ENCODE data around the gene NUDT2. TPM values are rescaled to one million over a fixed set of nuclear protein-coding genes. Genes with fewer than 3 reads are reported as not detected.
"Not testable (repeated sequence)": the region's sequence is repeated elsewhere in the genome, so short reads cannot be mapped to it uniquely, and the experiment has no call there.

NUDT2 gene
- total RNA-seq, 1 donor from 2014 or later, result 12.8 TPM

GRCh38 chr9:34334916-34335315 lies 5.5 kb downstream of the NUDT2 start:
- H2AFZ ChIP-seq (ENCODE audit: low read depth, low read length), result no peak overlapping the region
- H3K27ac ChIP-seq (ENCODE audit: low read depth, low read length), result no peak overlapping the region
- TF ChIP-seq EZH2 (IDR thresholded peaks at IDR 0.05; ENCODE audit: insufficient read depth, low read length), result no peak
- TF ChIP-seq, protein P1, sequence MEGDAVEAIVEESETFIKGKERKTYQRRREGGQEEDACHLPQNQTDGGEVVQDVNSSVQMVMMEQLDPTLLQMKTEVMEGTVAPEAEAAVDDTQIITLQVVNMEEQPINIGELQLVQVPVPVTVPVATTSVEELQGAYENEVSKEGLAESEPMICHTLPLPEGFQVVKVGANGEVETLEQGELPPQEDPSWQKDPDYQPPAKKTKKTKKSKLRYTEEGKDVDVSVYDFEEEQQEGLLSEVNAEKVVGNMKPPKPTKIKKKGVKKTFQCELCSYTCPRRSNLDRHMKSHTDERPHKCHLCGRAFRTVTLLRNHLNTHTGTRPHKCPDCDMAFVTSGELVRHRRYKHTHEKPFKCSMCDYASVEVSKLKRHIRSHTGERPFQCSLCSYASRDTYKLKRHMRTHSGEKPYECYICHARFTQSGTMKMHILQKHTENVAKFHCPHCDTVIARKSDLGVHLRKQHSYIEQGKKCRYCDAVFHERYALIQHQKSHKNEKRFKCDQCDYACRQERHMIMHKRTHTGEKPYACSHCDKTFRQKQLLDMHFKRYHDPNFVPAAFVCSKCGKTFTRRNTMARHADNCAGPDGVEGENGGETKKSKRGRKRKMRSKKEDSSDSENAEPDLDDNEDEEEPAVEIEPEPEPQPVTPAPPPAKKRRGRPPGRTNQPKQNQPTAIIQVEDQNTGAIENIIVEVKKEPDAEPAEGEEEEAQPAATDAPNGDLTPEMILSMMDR (IDR thresholded peaks at IDR 0.05; ENCODE audit: insufficient read depth, low read depth, low read length), result no peak
- no peaks in the 10 kb centered on the region for H3K27me3 ChIP-seq (ENCODE audit: insufficient read depth, low read length)
- Mint-ChIP-seq H3K4me3 (ENCODE audit: unreplicated experiment) (no peak overlapping the region), H3K27me3 (ENCODE audit: low read depth, unreplicated experiment) (no peaks in the 10 kb centered on the region), H3K27ac (ENCODE audit: unreplicated experiment) (no peak overlapping the region), H3K36me3 (ENCODE audit: low read depth, unreplicated experiment) (peaks cover 11% of the 10 kb centered on the region), H3K4me1 (ENCODE audit: low read depth, unreplicated experiment) (peaks cover 16% of the 10 kb centered on the region), H3K9me3 (ENCODE audit: unreplicated experiment) (no peaks in the 10 kb centered on the region)
- no peaks in the 10 kb centered on the region for H3K4me1 ChIP-seq (ENCODE audit: insufficient read depth, low read length)
- peaks cover 44% of the 10 kb centered on the region for H3K79me2 ChIP-seq (ENCODE audit: insufficient read depth, low read length)
- H4K20me1 ChIP-seq (ENCODE audit: insufficient read depth, low read length), result peaks cover 53% of the 10 kb centered on the region
- no peaks in the 10 kb centered on the region for H3K9me3 ChIP-seq (ENCODE audit: insufficient read depth, low read depth, low read length)
- peaks cover 6% of the 10 kb centered on the region for H3K36me3 ChIP-seq (ENCODE audit: insufficient read depth, low read length)
- no peak overlapping the region for H3K4me2 ChIP-seq (ENCODE audit: low read length)
- H3K9ac ChIP-seq (ENCODE audit: low read length), result no peak overlapping the region
- DNase-seq (ENCODE audit: low read depth), result no peak
- FAIRE-seq, result no peak
- no peak overlapping the region for H3K4me3 ChIP-seq (ENCODE audit: insufficient read depth, low read depth, low read length)

DNA sequence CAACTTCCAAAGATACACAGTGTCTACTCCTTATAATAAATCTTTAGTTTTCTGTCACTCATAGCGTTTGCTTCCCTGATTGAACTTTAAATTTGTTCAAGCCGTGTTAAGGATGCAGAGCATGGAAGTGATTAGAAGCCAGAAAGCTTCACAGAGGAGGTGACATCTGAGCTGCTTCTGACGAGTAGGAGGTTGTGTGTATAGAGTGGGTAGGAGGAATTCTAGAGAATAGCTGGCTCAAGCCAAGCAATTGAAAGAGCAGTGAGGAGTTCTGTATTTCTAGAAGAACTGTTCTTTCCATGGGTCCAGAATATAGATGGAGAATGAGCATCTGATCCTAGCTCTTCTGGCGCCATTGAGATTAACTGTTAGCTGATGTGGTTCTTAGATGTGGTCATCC lies 6.0 kb downstream of the NUDT2 start:
- H3K27ac Mint-ChIP-seq (ENCODE audit: unreplicated experiment), result no peak overlapping the region
- peaks cover 14% of the 10 kb centered on the region for H3K36me3 Mint-ChIP-seq (ENCODE audit: low read depth, unreplicated experiment)
- peaks cover 6% of the 10 kb centered on the region for H3K36me3 ChIP-seq (ENCODE audit: insufficient read depth, low read length)
- H3K27ac ChIP-seq (ENCODE audit: low read depth, low read length), result no peak overlapping the region
- H3K4me3 Mint-ChIP-seq (ENCODE audit: unreplicated experiment), result no peak overlapping the region
- DNase-seq (ENCODE audit: low read depth) (no peak), FAIRE-seq (no peak)
- no peak for TF ChIP-seq EZH2 (IDR thresholded peaks at IDR 0.05; ENCODE audit: insufficient read depth, low read length)
- TF ChIP-seq, protein P1 (IDR thresholded peaks at IDR 0.05; ENCODE audit: insufficient read depth, low read depth, low read length), result no peak
- peaks cover 39% of the 10 kb centered on the region for H3K79me2 ChIP-seq (ENCODE audit: insufficient read depth, low read length)
- peaks cover 1% of the 10 kb centered on the region for H3K9me3 Mint-ChIP-seq (ENCODE audit: unreplicated experiment)
- no peak overlapping the region for H2AFZ ChIP-seq (ENCODE audit: low read depth, low read length)
- H3K27me3 ChIP-seq (ENCODE audit: insufficient read depth, low read length), result no peaks in the 10 kb centered on the region
- H3K9ac ChIP-seq (ENCODE audit: low read length), result no peak overlapping the region
- no peak overlapping the region for H3K4me3 ChIP-seq (ENCODE audit: insufficient read depth, low read depth, low read length)
- peaks cover 53% of the 10 kb centered on the region for H4K20me1 ChIP-seq (ENCODE audit: insufficient read depth, low read length)
- H3K27me3 Mint-ChIP-seq (ENCODE audit: low read depth, unreplicated experiment), result no peaks in the 10 kb centered on the region
- peaks cover 16% of the 10 kb centered on the region for H3K4me1 Mint-ChIP-seq (ENCODE audit: low read depth, unreplicated experiment)
- no peaks in the 10 kb centered on the region for H3K4me1 ChIP-seq (ENCODE audit: insufficient read depth, low read length)
- H3K9me3 ChIP-seq (ENCODE audit: insufficient read depth, low read depth, low read length), result no peaks in the 10 kb centered on the region
- H3K4me2 ChIP-seq (ENCODE audit: low read length), result no peak overlapping the region

GRCh38 chr9:34337403-34337802 lies 8.0 kb downstream of the NUDT2 start:
- Histone ChIP-seq H3K27ac (ENCODE audit: low read depth, low read length) (no peak overlapping the region), H4K20me1 (ENCODE audit: insufficient read depth, low read length) (peaks cover 48% of the 10 kb centered on the region), H3K36me3 (ENCODE audit: insufficient read depth, low read length) (peaks cover 14% of the 10 kb centered on the region), H3K9ac (ENCODE audit: low read length) (no peak overlapping the region), H3K4me3 (ENCODE audit: insufficient read depth, low read depth, low read length) (no peak overlapping the region), H2AFZ (ENCODE audit: low read depth, low read length) (no peak overlapping the region), H3K79me2 (ENCODE audit: insufficient read depth, low read length) (peaks cover 38% of the 10 kb centered on the region), H3K4me1 (ENCODE audit: insufficient read depth, low read length) (no peaks in the 10 kb centered on the region), H3K27me3 (ENCODE audit: insufficient read depth, low read length) (no peaks in the 10 kb centered on the region), H3K9me3 (ENCODE audit: insufficient read depth, low read depth, low read length) (no peaks in the 10 kb centered on the region), H3K4me2 (ENCODE audit: low read length) (no peak overlapping the region)
- no peak for TF ChIP-seq EZH2 (IDR thresholded peaks at IDR 0.05; ENCODE audit: insufficient read depth, low read length)
- TF ChIP-seq, protein P1 (IDR thresholded peaks at IDR 0.05; ENCODE audit: insufficient read depth, low read depth, low read length), result peak; percentile 30
- Mint-ChIP-seq H3K9me3 (ENCODE audit: unreplicated experiment) (peaks cover 1% of the 10 kb centered on the region), H3K27ac (ENCODE audit: unreplicated experiment) (no peak overlapping the region), H3K27me3 (ENCODE audit: low read depth, unreplicated experiment) (no peaks in the 10 kb centered on the region), H3K36me3 (ENCODE audit: low read depth, unreplicated experiment) (peaks cover 22% of the 10 kb centered on the region), H3K4me1 (ENCODE audit: low read depth, unreplicated experiment) (peaks cover 16% of the 10 kb centered on the region), H3K4me3 (ENCODE audit: unreplicated experiment) (no peak overlapping the region)
- DNase-seq (ENCODE audit: low read depth), result no peak
- FAIRE-seq, result no peak

DNA sequence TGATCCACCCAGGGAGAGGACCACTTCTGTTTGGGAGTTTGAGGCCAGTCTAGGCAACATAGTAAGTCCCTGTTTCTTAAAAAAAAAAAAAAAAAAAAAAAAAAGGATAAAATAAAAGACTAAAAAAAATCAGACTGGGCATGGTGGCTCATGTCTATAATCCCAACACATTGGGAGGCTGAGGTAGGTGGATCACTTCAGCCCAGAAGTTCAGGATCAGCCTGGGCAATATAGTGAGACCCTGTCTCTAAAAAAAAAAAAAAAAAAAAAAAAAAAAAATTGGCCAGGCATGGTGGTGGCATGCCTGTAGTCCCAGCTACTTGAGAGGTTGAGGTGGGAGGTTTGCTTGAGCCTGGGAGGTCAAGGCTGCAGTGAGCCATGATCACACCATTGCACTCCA lies 8.7 kb downstream of the NUDT2 start:
- peaks cover 15% of the 10 kb centered on the region for H3K36me3 ChIP-seq (ENCODE audit: insufficient read depth, low read length)
- H3K27me3 ChIP-seq (ENCODE audit: insufficient read depth, low read length); FAIRE-seq; H3K4me3 ChIP-seq (ENCODE audit: insufficient read depth, low read depth, low read length); H3K27ac ChIP-seq (ENCODE audit: low read depth, low read length); H3K9me3 ChIP-seq (ENCODE audit: insufficient read depth, low read depth, low read length); H3K4me2 ChIP-seq (ENCODE audit: low read length); H2AFZ ChIP-seq (ENCODE audit: low read depth, low read length); H3K9ac ChIP-seq (ENCODE audit: low read length); H3K9me3 Mint-ChIP-seq (ENCODE audit: unreplicated experiment); DNase-seq (ENCODE audit: low read depth); H3K4me1 ChIP-seq (ENCODE audit: insufficient read depth, low read length); H3K27ac Mint-ChIP-seq (ENCODE audit: unreplicated experiment); H3K4me3 Mint-ChIP-seq (ENCODE audit: unreplicated experiment); H3K27me3 Mint-ChIP-seq (ENCODE audit: low read depth, unreplicated experiment): not testable (repeated sequence)
- Mint-ChIP-seq H3K4me1 (ENCODE audit: low read depth, unreplicated experiment) (peaks cover 12% of the 10 kb centered on the region), H3K36me3 (ENCODE audit: low read depth, unreplicated experiment) (peaks cover 23% of the 10 kb centered on the region)
- peaks cover 42% of the 10 kb centered on the region for H4K20me1 ChIP-seq (ENCODE audit: insufficient read depth, low read length)
- H3K79me2 ChIP-seq (ENCODE audit: insufficient read depth, low read length), result peaks cover 34% of the 10 kb centered on the region
